ENCODE data around the gene POLR1C.

- no peak for TF ChIP-seq CTCF (IDR thresholded peaks at IDR 0.05)
- no peak for TF ChIP-seq POLR2A (IDR thresholded peaks at IDR 0.05)
Observed at GRCh38 chr6:43491750-43492661, 24.9 kb upstream of the POLR1C start.
